ENCODE results near the gene GRIK4.

Gene GRIK4

DNA sequence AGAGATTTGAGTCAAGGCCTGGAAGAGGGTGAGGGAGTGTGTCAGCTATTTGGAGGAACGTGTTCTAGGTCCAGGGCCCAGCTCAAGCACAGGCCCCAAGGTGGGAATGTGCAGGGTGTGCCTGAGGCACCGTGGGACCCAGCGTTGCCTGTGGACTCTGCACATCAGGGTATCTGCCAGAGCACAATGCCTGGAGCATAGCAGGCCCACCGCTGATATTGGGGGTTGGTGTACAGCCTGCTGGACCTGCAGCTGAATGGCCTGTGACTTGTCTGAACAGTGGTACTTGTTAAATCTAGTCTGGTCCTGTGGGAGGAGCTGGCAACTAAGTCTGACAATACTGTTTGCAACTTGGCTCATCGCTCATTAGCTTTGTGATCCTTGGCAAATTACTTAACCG is 131.7 kb downstream of the GRIK4 start:
- no peak for DNase-seq

DNA sequence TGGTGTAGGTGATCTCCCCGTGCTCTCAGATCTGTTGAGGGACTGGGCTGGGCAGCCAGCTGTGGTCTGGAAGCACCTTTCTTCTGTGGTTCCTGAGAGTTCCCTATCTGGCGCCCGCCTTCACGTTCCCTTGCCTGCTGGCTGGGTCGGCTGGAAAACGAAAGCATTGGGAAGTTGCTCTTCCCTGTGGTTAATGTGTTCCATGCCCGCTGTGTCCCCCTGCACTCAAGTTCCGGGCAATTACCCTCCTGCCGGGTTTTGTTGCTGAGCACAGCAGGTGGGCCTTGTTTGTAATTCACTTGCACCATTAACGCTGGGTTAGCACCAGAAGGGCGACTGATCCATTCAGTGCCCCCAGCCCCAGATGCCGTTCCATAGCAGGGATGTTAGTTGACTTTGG is 134.1 kb downstream of the GRIK4 start:
- peak; percentile 51 for DNase-seq

DNA sequence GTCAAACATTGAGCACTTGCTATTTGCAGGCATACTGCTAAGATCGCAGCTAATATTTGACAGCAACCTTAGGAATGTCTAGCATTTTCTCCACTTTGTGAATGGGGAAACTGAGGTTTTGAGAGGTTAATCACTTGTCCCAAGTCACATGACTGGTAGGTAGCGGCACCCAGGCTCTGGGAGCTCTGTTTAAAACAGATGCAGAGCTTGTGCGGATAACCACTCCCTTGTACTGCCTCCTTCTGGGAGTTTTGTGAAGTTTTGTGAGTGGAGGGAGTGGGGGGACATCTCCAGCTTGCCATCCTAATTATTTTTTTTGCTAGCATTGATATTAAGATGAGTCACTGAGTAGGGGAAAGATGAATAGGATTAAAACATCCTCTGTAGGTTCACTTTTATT is 134.7 kb downstream of the GRIK4 start:
- no peak for DNase-seq

DNA sequence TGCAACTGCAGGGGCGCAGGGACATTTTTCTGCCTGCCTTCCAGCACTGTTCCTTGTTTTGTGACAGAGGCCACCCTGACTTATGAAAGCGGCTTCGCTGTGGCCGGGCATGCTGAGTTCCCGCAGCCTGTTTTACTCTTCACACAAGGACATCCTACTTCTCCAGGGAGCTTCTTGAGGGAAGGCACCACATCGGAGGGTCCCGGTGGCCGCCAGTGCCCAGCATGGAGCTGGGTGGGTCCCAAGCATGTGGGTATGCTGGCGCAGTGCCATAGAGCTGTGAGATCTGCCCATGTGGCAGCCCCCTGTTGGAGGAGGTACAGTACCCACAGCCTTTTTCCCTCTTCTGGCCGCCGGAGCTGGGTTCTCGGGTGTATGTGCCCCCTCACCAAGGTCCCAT is 136.1 kb downstream of the GRIK4 start:
- no peak for DNase-seq

DNA sequence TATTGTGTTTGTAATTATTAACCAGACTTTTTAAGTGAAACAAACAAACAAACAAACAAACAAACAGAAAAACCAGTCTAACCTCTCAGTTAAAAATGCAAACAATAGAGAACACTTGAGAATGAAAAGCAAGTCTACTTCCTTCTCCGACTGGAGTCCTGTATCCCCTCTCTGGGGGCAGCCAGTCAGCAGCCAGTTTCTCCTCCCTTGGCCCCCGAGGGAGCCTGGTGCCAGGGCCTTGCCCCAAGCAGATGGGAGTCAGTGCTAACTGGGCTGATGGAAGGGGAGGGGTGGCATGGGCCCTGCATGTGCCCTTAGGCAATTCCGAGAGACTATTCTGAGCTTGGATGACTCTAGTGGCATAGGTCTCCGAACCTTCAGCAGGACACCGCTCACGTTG is 137.2 kb downstream of the GRIK4 start:
- no peak for DNase-seq

DNA sequence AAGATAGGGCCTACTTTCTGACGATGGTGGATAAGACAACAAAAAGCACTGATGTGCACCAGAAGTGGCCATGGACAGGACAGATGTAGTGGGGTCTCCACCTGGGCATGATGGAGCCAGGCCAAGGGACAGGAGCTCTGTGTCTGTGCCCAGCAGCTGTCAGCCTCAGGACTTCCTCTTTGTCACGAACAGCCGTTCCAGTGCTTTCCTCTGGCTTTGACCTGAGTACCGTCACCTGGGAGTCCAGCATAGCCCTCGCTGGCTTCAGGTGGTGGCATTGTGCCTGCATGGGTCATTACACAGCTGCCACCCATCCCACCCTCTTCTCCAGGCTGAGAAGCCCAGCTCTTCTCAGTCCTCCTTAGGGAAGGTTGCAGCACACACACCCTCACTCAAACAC is 137.8 kb downstream of the GRIK4 start:
- no peak for DNase-seq

DNA sequence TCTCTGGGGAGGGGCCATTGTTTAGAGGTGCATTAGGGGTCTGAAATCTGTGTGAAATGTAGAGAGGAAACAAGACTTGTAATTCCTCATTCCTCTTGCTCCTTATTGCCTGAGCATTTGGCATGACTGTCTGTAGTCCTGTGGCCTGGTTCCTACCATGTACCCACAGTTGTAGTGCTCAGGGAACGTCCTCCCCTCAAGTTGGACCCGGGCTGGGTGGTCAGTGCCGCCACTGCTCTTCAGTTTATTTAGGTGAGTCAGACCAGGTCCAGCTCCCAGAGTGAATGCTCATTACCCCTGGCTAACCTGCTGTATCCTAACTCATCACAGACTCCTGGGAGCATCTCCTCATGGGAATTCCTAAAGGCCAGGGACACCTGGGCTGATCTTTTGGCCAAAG is 139.8 kb downstream of the GRIK4 start:
- DNase-seq: no peak

DNA sequence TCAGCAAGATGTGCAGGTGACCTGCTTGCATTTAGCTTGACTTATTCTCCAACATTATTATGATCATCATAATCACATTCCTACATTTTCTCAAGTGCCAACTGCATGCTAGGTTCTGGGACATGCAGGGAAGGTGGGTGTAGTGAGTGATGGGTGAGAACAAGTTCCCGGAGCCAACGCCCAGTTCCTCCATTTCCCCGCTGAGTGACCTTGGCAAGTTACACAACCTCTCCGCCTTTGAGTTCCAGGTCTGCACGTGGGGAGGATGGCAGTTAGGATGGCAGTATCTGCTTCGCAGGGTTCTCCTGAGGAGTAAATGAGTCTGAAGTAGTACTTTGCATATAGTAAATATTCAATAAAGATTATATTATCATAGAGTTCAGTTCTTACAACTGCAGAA is 140.3 kb downstream of the GRIK4 start:
- no peak for DNase-seq

DNA sequence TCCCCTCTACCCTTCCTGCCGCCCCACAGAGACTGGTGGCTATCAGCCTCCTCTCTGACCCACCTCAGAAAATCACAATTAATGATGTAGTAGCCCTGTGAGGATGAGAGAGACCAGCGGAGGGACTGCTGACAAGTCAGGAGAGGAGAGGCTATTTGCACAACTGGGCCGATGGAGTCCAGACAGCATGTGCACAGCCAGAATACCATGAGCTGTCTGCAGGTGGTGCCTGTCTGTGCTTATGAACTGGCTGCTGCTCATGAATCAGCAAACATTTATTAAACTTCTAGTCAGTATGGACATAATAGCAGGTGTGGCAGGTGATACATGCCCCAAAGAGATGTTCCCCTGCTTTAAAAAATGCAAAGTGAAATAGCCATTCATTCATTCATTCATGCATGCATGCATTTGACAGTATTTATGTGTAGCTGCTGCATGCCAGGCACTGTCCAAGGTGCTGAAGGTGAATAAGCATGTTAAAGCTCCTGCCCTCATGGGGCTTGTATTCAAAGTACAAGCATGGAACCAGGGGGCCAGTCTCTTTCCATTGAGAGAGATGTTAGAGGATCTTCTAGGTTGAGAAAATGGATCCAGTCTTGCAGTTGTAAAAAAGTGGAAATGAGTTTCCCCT is 141.3 kb downstream of the GRIK4 start:
- no peak for DNase-seq

DNA sequence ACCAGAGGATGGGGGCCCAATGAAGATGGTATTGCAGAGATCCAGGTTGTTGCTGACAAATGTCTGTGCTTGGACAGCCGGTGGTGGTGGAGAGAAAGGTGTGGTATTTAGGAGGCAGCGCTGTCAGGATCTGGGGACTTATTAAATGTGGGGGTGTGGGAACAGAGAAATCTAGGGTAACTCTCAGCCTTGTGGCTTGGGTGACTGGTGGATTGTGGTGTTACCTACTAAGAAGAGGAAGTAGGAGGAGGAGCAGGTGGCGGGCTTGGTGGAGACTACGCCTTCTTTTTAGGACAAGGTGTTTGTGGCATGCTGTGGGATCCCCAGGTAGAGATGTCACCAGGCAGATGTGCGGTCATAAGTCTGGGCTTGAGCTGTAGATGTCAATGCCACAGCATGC is 144.0 kb downstream of the GRIK4 start:
- no peak for DNase-seq

DNA sequence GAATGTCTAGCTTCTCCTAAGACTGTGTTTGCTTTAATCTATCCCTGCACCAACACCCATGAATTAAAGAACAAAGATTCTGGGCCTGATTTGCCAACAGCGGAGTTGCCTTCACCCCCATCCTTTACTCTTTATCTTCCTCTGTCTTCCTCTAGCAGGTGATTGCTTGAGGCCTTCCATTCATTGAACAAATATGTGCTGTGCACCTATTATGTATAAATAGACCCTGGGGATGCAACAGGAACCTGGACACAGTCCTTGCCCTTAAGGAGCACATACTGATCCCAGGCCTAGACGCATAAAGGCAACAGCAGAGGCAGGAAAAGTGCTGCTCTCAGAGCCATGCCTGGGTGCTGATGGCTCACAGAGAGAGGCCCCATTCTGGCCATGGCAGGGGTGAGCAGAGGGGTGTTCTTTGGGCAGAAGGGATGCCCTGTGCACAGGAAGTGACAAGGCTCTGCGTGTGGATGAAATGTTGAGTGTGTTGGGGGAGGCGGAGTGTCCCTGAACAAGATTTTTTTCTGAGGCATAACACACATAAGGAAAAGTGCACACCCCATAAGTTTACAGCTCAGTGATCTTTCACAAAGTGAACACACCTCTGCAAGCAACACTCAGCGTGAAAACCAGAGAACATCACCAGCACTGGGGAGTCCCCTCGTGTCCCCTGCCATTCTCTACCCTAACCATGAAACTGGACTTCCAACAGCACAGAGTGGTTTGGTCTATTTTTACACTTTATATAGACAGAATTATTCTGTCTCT is 145.9 kb downstream of the GRIK4 start:
- DNase-seq: no peak

DNA sequence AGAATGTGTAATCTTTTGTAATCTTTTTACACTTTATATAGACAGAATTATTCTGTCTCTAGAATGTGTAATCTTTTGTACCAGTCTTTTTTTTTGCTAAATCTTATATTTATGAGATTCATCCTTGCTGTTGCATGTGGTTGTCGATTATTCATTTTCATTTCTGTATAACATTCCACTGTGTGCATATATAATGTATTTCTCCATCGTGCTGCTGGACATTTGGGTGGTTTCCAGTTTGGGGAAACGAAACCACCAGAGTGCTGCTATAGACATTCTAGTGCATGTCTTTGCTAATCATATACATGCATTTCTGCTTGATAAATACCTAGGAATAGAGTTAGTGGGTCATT is 146.5 kb downstream of the GRIK4 start:
- no peak for DNase-seq

DNA sequence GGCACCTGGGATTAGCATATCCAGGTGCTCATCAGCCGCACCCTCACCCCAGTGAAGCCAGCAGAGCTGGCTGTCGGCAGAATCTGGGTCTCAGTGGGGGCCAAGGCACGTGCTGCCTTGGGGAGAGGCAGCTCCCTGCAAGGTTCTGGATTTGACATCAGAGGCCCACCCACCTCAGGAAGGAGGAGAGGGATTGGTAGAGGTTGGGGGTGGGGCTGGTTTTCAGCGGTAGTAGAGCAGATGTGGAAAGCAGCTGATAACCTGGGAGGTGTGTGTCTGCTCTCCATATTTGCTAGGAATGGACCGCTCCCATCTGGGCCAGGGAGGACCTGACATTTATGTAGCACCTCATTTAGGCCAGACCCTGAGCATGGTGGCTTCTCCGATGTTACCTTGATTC is 147.5 kb downstream of the GRIK4 start:
- DNase-seq: no peak

DNA sequence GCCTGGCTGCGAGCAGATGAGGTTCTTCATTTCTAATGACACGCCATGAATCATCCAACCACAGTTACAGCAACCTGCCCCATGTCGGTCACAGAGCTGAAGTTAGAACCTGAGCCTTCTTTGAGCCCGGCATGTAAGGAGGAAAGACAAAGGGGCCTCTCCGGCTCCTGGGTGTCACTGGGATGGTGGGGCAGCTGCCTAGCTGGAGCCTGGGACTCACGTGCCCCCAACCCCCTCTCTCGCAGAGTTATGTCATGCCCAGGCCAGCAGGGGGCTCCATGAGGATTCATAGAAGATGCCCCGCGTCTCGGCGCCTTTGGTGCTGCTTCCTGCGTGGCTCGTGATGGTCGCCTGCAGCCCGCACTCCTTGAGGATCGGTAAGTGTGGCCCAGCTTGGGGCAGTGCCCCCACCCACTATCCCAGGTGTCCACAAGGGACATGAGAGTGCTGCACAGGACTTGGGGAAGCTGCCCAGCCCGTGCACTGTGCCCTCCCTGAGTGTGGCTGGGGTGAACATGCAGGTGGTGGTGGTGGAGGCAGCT is 148.5 kb downstream of the GRIK4 start:
- no peak for DNase-seq

DNA sequence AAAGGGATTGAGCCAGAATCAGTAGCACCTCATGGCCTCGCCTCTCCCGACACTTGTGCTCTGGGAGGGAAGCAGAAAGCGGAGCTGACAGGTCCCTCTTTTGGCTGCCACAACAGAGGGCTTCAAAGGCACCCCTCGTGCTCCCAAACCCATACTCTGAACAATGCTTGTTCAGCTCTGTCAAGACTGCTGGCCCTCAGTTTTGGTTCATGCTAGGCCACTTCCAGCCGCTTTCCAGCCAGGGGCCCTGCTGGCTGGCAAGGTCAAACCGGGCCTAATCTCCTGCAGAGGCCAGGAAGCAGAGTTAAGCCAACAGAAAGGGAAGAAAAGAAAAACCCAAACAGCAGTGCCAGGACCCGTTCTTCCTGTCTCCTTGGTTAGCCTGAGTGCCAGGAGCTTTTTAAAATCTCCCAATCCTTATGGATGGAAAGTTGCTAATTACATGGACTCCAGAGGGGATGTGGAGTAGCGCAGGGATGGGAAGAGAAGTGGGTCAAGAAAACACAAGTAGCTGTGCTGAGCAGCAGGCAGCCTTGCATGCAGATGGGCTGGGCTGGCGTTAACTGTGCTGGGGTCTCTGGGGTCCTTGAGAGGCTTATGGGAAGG is 150.6 kb downstream of the GRIK4 start:
- DNase-seq: no peak

DNA sequence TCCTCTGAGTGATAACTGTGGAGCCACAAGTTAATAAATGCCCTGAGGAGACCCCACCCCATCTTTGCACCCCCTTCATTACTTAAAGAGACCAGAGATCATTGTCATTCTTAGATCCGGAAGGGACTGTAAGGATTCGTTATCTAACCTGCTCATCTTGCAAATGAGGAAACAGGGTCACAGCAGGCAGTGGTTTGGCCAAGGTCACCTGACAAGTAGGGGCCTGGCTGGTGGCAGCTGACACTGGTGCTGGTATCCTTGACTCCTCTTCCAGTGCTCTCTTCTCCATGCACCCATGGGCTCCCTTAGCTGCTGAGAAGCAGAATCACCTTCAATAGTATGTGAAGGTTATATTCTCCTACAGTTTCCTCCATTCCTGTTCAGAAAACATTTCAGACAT is 151.6 kb downstream of the GRIK4 start:
- no peak for DNase-seq

DNA sequence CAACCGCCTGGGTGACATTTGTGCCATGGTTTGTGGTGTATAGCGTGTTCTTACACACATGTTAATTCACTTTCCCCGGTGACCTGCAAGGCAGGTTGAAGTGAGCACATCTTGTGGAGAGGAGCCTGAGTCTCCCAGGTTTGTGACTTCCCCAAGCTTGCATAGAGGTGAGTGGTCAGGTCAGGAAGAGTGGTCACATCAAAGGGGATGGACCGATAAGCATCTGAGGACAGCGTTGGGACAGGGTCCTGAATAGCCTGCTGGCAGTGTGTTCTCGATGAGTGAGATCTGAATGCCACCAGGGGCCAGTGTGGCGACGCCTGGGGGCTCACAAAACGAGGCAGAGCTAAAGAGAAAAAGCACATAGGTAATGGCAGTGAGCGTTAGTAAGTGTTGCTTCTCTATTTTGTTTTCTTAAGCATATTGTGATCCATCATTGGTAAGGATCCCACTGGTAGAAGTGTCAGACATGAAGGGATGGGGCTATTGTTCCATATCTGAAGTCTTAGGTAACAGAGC is 154.6 kb downstream of the GRIK4 start:
- DNase-seq: no peak

DNA sequence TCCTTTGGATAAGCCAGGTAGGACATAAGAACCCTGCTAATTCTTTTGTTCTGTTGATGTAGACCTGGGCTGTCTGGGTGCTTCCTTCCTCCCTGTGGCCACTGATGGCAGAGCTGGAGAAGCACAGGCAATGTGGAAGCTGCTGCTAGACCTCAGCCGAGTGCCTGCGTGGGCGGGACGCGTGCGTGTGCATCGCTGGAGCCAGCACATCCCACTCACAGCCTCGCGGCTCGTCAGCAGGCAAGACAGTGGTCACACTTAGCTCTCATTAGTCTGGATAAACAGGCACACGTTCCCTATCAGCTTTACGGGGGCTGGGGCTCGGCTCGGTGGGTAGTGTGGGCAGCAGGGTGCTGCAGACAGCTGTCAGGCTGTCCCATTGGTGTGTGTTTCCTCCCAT is 155.7 kb downstream of the GRIK4 start:
- no peak for DNase-seq

DNA sequence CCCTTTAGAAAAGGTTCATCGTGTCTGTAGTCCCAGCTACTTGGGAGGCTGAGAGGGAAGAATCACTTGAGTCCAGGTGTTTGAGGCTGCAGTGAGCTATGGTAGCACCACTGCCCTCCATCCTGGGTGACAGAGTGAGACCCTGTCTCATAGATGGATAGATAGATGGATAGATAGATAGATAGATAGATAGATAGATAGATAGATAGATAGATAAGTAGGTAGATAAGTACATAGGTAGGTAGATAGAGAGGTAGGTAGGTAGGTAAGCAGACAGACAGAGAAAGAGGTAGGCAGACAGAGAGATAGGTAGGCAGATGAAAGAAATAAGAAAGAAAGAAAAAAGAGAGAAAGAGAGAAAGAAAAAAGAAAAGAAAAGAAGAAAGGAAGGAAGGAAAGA is 156.4 kb downstream of the GRIK4 start:
- no peak for DNase-seq

DNA sequence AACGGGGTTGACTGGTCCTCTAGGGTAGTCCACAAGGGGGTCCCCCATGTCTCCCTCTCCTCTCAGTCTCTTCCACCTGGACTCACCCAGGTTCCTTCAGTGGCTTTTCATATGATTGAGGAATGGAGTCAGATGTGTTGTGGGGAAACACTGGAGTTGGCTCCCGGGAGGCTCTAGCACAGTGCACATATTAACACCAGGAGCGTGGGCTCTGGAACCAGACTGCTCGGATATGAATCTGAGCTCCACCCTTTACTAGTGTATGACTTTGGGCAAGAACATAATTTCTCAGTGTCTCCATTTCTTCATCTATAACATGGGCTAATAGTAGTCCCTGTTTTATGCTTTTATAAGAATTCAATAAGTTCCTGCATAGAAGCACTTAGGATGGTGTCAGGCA is 157.0 kb downstream of the GRIK4 start:
- DNase-seq: no peak

DNA sequence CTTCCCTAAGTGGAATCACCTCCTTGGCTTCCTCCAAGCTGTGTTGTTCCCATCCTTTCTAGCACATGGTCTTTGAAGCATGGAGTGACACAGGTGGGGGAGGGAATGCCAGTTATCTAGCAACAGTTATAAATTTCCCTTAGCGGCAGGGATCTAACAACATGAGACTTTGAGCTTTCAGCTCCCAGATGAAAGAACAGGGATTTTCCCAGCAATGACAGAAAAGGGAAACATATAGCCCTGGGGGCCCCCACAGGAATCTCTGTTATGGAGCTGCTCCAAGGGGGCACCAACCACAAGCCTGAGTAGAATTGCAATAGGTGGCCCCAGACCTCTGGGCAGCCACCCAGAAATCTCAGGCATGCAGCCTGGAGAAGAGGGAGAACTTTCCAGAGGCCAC is 163.0 kb downstream of the GRIK4 start:
- DNase-seq: peak; percentile 26

DNA sequence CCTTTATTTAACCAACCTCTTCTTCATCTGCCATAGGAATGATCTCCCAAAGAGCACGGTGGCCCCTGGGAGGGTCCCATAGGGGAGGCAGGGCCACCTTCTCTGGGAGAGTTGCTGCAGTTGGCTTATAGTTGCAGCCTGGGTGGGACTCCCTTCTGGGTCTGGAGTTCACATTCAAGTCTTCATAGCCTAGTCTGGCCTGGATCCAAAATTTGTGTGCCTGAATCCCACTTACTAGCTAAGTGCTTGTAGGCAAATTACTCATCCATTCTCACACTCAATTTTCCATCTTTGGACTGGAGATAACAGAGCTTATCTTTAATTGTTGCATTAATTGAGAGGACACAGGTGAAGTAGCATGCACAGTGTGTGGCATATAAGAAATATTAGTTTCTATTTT is 163.6 kb downstream of the GRIK4 start:
- no peak for DNase-seq

DNA sequence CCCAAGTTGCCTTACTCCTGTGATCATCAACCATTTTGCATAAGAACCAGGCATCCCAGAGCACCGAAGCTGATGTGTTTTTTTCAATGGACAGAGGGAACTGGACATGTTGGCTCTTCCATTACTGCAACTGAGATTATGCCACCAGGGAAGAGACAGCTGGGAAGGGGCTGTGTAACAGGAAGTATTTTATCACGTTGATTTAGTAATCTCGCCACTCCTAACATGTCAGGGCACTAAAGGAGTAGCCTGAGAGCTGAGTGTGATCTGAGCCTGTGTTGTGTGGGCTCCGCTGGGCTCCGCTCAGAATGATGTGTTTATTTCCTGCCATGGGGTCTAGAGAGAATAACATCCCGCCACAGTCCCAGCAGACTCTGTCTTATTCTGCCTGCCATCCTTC is 165.4 kb downstream of the GRIK4 start:
- DNase-seq: no peak

DNA sequence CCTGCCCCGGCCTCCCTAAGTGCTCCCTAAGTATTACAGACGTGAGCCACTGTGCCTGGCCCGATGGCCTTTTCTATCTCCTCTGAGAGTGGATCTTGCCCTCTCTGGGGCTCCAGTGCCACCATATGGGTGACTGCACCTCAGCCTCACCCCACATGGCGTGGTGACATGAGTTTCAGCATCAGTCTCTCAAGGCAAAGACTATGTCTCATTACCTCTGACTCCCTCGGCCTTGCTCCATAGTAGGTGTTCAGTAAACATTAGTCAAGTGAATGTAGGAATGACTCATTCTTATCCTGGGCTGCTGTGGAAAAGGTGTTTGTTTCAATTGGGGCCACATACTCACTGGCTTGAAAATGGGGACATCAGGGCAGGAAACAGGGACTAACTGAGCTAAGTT is 168.8 kb downstream of the GRIK4 start:
- DNase-seq: no peak
